ENCODE data around the gene SLC25A33. TPM values are rescaled to one million over a fixed set of nuclear protein-coding genes. Genes with fewer than 3 reads are reported as not detected.
"Not testable (repeated sequence)": the region's sequence is repeated elsewhere in the genome, so short reads cannot be mapped to it uniquely, and the experiment has no call there.

SLC25A33 gene
- total RNA-seq, 1 donor from 2014 or later = 5.7 TPM

DNA sequence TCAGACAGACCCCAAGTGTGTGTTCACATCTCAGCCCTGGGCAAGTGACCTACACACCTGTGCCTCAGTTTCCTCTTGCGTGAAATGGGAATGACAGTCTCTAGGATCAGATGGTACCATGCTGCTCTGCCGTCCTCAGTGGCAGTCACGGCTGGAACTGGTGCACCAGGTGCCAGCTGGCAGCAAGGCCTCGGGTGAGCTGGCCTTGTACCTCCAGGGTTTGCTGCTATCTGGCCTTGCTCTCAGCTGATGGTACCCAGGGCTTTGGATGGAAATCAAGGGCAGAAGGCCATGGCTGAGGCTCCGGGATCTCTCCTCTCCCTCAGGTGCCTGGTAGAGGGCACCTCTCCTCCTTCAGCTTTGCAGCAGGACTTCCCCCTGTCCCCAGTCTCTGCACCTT is 70.7 kb downstream of the SLC25A33 start:
- no peak for DNase-seq (ENCODE audit: missing footprints)
- peak; percentile 60 for ATAC-seq
- intact Hi-C loops (cut with DNase I) = no loop called here

GRCh38 chr1:9610548-9610947 is 71.3 kb downstream of the SLC25A33 start:
- ATAC-seq (no peak), DNase-seq (ENCODE audit: missing footprints) (no peak)
- intact Hi-C loops (cut with DNase I) = no loop called here

- intact Hi-C loops (cut with DNase I) = no loop called here
- DNase-seq (ENCODE audit: missing footprints) (no peak), ATAC-seq (no peak)
These were observed 72.5 kb downstream of the SLC25A33 start for GRCh38 chr1:9611716-9612115.

GRCh38 chr1:9612162-9612845 is 73.0 kb downstream of the SLC25A33 start:
- intact Hi-C loops (cut with DNase I) = no loop called here
- ATAC-seq (no peak), DNase-seq (ENCODE audit: missing footprints) (no peak)

GRCh38 chr1:9612871-9613624 is 73.8 kb downstream of the SLC25A33 start:
- ATAC-seq (no peak), DNase-seq (ENCODE audit: missing footprints) (no peak)
- intact Hi-C loops (cut with DNase I) = no loop called here

DNA sequence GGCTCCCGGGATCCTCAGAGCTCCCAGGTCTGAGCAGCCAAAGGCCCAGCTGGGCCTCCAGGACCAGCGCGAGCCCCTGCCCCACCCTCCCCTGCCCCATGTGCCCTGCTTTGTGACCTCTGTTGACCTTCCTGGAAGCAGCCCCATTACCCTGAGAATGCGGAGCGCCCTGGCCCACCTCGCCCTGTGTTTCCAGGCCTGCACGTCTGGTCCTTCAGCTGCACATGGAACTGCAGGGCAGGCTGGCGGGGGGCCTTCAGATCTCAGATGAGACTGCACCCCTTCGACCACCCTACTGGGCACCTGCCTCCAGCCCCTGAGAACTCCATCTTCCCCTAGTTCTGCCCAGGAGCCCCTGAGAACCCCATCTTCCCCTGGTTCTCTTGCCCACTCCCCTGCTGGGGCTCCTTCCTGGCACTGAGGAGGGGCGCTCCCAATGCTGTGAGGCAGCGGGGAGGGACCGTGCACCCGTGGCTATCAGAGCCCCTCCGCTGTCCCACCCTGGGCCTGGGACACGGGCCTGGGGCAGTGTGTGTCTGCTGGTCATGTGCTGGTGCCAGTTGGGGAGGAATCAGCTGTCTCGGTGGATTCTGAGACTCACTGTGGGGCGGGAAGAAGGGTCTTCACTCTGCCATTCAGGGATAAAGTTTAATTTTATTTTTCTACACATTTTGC is 74.5 kb downstream of the SLC25A33 start:
- intact Hi-C loops (cut with DNase I) = no loop called here
- ATAC-seq = no peak
- no peak for DNase-seq (ENCODE audit: missing footprints)

DNA sequence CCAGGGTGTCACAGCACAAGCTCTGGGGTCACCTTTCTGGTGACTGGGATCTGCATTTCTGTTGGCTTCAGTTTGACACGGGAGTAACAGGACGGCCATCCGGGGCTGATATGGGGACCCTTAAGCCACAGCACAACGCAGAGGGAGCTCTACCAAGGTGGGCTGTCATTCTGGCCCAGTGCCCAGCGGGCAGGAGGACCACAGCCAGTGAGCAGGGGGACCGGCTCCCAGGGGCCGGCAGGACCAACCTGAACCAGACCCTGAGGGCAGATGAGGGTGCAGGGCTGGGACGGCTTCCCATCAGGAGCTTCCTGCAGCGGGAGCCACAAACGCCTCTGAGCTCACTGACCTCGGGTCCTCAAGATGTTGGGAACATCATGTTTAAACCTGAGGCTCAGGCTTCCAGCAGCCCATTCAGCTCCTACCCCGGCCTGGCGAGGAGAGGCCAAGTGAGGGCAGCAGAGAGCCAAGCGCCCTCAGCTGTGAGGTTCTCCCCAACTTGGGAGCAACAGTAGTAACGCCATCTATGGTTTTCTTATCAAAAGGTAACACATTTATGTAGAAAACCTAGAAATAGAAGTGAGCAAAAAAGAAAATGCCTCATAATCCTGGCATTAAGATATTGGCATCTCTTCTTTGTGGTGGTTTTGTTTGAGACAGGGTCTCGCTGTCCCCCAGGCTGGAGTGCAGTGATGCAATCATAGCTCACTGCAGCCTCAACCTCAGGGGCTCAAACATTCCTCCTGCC is 76.2 kb downstream of the SLC25A33 start:
- intact Hi-C loops (cut with DNase I) = no loop called here
- ATAC-seq (peak; percentile 35), DNase-seq (ENCODE audit: missing footprints) (no peak)

DNA sequence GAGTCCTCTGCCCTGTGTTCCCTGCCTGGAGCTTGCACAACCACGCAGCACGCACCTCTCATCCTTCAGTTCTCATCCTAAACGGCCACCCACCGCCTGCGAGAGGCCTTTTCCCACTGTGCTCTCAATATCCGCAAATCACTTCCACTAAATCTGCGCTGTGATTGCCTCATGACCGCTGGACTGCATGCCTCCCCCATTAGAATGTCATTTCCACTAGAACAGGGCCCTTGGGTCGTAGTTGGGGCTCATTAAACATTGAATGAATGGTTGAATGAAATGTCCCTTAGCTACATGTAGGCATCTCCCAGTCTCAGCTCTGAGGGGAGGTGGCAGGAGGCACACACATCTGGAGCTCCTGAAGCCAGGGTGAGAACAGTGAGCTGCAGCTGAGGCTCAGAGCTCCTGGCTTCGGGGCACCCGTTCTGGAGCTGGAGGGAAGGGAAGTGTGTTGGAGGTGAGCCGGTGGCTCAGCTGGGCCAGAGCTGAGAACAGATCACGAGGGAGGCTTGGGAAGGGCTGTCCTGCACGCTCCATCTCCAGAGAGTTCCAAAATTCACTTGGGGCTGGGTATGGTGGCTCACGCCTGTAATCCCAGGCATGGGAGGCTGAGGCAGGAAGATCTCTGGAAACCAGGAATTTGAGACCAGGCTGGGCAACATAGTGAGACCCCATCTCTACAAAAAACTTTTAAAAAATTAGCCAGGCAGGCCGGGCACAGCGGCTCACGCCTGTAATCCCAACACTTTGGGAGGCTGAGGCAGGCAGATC is 79.8 kb downstream of the SLC25A33 start:
- no peak for DNase-seq (ENCODE audit: missing footprints)

GRCh38 chr1:9621032-9621431 is 81.8 kb downstream of the SLC25A33 start:
- ATAC-seq (no peak), DNase-seq (ENCODE audit: missing footprints) (no peak)
- intact Hi-C loops (cut with DNase I) = no loop called here

More for the DNA sequence above, 79.8 kb downstream of the SLC25A33 start:
- ATAC-seq = no peak
- intact Hi-C loops (cut with DNase I) = no loop called here

- intact Hi-C loops (cut with DNase I) = no loop called here
- no peak for DNase-seq (ENCODE audit: missing footprints)
These were observed 84.8 kb downstream of the SLC25A33 start for GRCh38 chr1:9624081-9624480.

DNA sequence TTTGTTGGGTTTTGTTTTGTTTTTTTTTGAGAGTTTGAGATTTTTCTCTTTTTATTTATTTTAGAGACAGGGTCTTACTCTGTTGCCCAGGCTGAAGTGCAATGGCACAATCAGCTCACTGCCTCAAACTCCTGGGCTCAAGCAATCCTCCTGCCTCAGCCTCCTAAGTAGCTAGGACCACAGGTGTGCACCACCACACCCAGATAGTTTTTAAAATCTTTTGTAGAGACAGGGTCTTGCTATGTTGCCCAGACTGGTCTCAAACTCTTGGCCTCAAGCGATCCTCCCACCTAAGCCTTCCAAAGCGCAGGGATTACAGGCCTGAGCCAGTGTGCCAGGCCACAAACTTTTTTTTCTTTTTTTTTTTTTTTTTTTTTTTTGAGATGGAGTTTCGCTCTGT is 85.8 kb downstream of the SLC25A33 start:
- intact Hi-C loops (cut with DNase I) = loop anchor here (5.0 kb wide), 1 partner anchor 287 kb away; the partner anchor contains the start of gene CTNNBIP1

More at GRCh38 chr1:9624081-9624480, 84.8 kb downstream of the SLC25A33 start:
- no peak for ATAC-seq

GRCh38 chr1:9626201-9626608 is 86.9 kb downstream of the SLC25A33 start:
- DNase-seq (ENCODE audit: missing footprints) = no peak
- intact Hi-C loops (cut with DNase I) = loop anchor here (5.0 kb wide), 1 partner anchor 286 kb away; the partner anchor contains the start of gene CTNNBIP1
- no peak for ATAC-seq

More for the DNA sequence above, 85.8 kb downstream of the SLC25A33 start:
- not testable (repeated sequence) for ATAC-seq; DNase-seq (ENCODE audit: missing footprints)

GRCh38 chr1:9628541-9629444 is 89.5 kb downstream of the SLC25A33 start:
- intact Hi-C loops (cut with DNase I) = loop anchor here (5.0 kb wide), 1 partner anchor 284 kb away; the partner anchor contains the start of gene CTNNBIP1
- no peak for ATAC-seq
- peak; percentile 60 for DNase-seq (ENCODE audit: missing footprints)

GRCh38 chr1:9629445-9630201 is 90.4 kb downstream of the SLC25A33 start:
- ATAC-seq (peak; percentile 47), DNase-seq (ENCODE audit: missing footprints) (peak; percentile 86)
- intact Hi-C loops (cut with DNase I) = loop anchor here (5.0 kb wide), 1 partner anchor 283 kb away; the partner anchor contains the start of gene CTNNBIP1

DNA sequence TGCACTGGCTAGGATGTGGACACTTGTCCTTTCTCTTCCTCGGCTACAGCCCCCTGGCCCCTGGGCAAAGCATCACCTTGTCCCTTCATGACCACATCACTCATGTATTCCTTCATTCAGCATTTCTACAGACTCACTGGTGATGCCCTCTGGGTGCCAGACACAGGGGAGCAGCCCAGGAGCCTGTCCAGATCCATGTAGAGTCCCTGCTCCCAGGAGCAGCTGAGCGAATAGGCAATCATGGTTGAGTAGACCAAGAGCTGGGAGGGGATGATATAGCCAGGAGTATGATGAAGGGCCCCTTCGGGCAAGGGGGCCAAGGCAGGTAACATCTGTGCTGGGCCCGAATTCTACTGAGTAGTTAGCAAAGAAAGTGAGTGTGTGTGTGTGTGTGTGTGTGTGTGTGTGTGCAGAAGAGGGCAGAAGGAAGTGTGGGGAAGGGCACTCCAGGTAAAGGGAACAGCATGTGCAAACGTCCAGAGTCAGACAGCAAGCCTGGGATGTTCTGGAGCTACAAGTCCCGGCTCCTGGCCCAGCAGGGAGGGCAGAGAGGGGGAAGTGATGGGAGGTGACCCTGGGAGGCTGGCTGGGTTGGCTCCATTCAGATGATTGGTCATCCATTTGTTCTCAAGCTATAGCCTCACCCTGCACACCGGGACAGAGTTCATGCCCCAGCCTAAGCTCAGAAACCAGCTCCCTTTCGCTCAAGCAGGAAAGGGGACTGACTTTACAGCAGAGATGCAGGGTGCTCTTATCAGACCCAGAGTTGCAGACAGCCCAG is 91.3 kb downstream of the SLC25A33 start:
- no peak for DNase-seq (ENCODE audit: missing footprints)
- ATAC-seq = no peak
- intact Hi-C loops (cut with DNase I) = no loop called here

DNA sequence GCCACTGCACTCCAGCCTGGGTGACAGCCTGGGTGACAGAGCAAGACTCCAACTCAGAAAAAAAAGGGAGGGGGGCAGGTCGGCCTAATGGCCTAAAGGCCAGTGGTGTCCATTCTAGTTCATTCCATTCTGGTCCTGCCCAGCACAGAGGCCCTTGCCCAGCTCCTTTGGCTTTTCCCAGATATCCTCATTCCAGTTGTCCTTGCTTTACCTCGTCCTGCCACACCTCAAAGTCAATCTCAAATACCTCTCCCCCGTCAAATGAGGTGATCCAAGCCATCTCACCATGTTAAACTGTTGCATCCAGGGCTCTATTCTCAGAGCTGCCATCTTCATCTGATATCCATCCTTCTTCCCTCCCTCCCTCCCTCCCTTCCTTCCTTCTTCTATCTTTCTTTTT is 92.3 kb downstream of the SLC25A33 start:
- intact Hi-C loops (cut with DNase I) = no loop called here

More for the DNA sequence above, 92.3 kb downstream of the SLC25A33 start:
- no peak for DNase-seq (ENCODE audit: missing footprints)
- no peak for ATAC-seq
